ENCODE results near the gene IL1RAPL1.

GRCh38 chrX:29043746-29044145 lies 456.5 kb downstream of the IL1RAPL1 start:
- TF ChIP-seq CTCF (IDR thresholded peaks at IDR 0.05) (no peak), POLR2A (IDR thresholded peaks at IDR 0.05) (no peak)

Data from breast epithelium (tissue), 3 donors.